ENCODE measurements around the gene SND1.

The SND1 gene

GRCh38 chr7:127798769-127799372 is 146.9 kb downstream of the SND1 start:
- no peaks in the 10 kb centered on the region for H3K4me1 ChIP-seq (ENCODE audit: control insufficient read depth, low read length)
- no peaks in the 10 kb centered on the region for H3K27me3 ChIP-seq (ENCODE audit: control insufficient read depth, low read length)
- peaks cover 3% of the 10 kb centered on the region; the same call in 1 of the 2 replicates for H3K36me3 ChIP-seq (ENCODE audit: control insufficient read depth, low read length)
- H3F3A ChIP-seq (ENCODE audit: control insufficient read depth, insufficient read depth): no peaks in the 10 kb centered on the region
- no peak overlapping the region for H3K4me3 ChIP-seq (ENCODE audit: low read length)
- peaks cover under 1% of the 10 kb centered on the region; the same call in 1 of the 2 replicates for H4K20me1 ChIP-seq (ENCODE audit: control insufficient read depth, insufficient read depth, low read depth, low read length)
- no peak overlapping the region for H3K27ac ChIP-seq (ENCODE audit: low read depth, low read length)
- H3K79me2 ChIP-seq (ENCODE audit: control insufficient read depth, low read length): peaks cover 59% of the 10 kb centered on the region
- no peak overlapping the region for H3K4me2 ChIP-seq (ENCODE audit: low read length)
- H3K9me2 ChIP-seq (replicated peaks; ENCODE audit: control insufficient read depth, low read length): no peaks in the 10 kb centered on the region
- H3K9me3 ChIP-seq (ENCODE audit: control insufficient read depth, insufficient read depth, low read length): no peaks in the 10 kb centered on the region
- TF ChIP-seq EZH2phosphoT487 (IDR thresholded peaks at IDR 0.05; ENCODE audit: borderline replicate concordance, low read length) (no peak), CTCF (IDR thresholded peaks at IDR 0.05; ENCODE audit: low read depth, low read length, poor library complexity, severe bottlenecking) (no peak)

- H3K27me3 ChIP-seq (ENCODE audit: control insufficient read depth, low read length): no peaks in the 10 kb centered on the region
- no peak overlapping the region for H3K4me2 ChIP-seq (ENCODE audit: low read length)
- H4K20me1 ChIP-seq (ENCODE audit: control insufficient read depth, insufficient read depth, low read depth, low read length): no peaks in the 10 kb centered on the region
- no peaks in the 10 kb centered on the region for H3K4me1 ChIP-seq (ENCODE audit: control insufficient read depth, low read length)
- H3K79me2 ChIP-seq (ENCODE audit: control insufficient read depth, low read length): peaks cover 60% of the 10 kb centered on the region
- H3K9me2 ChIP-seq (replicated peaks; ENCODE audit: control insufficient read depth, low read length): no peaks in the 10 kb centered on the region
- H3K27ac ChIP-seq (ENCODE audit: low read depth, low read length): no peak overlapping the region
- H3K36me3 ChIP-seq (ENCODE audit: control insufficient read depth, low read length): peaks cover 11% of the 10 kb centered on the region; the same call in 1 of the 2 replicates
- no peaks in the 10 kb centered on the region for H3K9me3 ChIP-seq (ENCODE audit: control insufficient read depth, insufficient read depth, low read length)
- H3F3A ChIP-seq (ENCODE audit: control insufficient read depth, insufficient read depth): no peaks in the 10 kb centered on the region
- H3K4me3 ChIP-seq (ENCODE audit: low read length): no peak overlapping the region
- no peak for TF ChIP-seq CTCF (IDR thresholded peaks at IDR 0.05; ENCODE audit: low read depth, low read length, poor library complexity, severe bottlenecking)
- no peak for TF ChIP-seq EZH2phosphoT487 (IDR thresholded peaks at IDR 0.05; ENCODE audit: borderline replicate concordance, low read length)
Measured at GRCh38 chr7:127799535-127800305, 147.7 kb downstream of the SND1 start.

- Histone ChIP-seq H3K79me2 (ENCODE audit: control insufficient read depth, low read length) (peaks cover 51% of the 10 kb centered on the region), H3K9me2 (replicated peaks; ENCODE audit: control insufficient read depth, low read length) (no peaks in the 10 kb centered on the region), H3K4me2 (ENCODE audit: low read length) (no peak overlapping the region), H3K4me3 (ENCODE audit: low read length) (no peak overlapping the region), H3K9me3 (ENCODE audit: control insufficient read depth, insufficient read depth, low read length) (no peaks in the 10 kb centered on the region), H4K20me1 (ENCODE audit: control insufficient read depth, insufficient read depth, low read depth, low read length) (peaks cover 5% of the 10 kb centered on the region), H3K4me1 (ENCODE audit: control insufficient read depth, low read length) (no peaks in the 10 kb centered on the region), H3K27ac (ENCODE audit: low read depth, low read length) (no peak overlapping the region), H3K27me3 (ENCODE audit: control insufficient read depth, low read length) (no peaks in the 10 kb centered on the region), H3K36me3 (ENCODE audit: control insufficient read depth, low read length) (peaks cover 26% of the 10 kb centered on the region), H3F3A (ENCODE audit: control insufficient read depth, insufficient read depth) (no peaks in the 10 kb centered on the region)
- TF ChIP-seq CTCF (IDR thresholded peaks at IDR 0.05; ENCODE audit: low read depth, low read length, poor library complexity, severe bottlenecking): no peak
- TF ChIP-seq EZH2phosphoT487 (IDR thresholded peaks at IDR 0.05; ENCODE audit: borderline replicate concordance, low read length): no peak
Measured at GRCh38 chr7:127802845-127803244, 150.9 kb downstream of the SND1 start.
